HEK293T (cell line): Measurements from ENCODE around the gene TPO.

Source experiments
- FOXM1 ChIP-seq: fragments of 450-650 bp; IDR thresholded peaks from 2 replicates; pipeline ENCODE4 v1.6.1; 2017; ENCODE audit warnings: mild to moderate bottlenecking, borderline replicate concordance
- L3MBTL2 ChIP-seq: fragments of 450-650 bp; conservative IDR thresholded peaks from 2 replicates; pipeline ENCODE4 v1.6.1; 2016; ENCODE audit warnings: mild to moderate bottlenecking
- SP1 ChIP-seq: fragments of 450-650 bp; IDR thresholded peaks from 2 replicates; pipeline ENCODE4 v1.6.1; 2017

- TF ChIP-seq FOXM1 = no peak
- TF ChIP-seq L3MBTL2 = no peak
- no peak for TF ChIP-seq SP1
Observed at GRCh38 chr2:1407950-1408675, 5.2 kb upstream of the TPO start.
